AG04450 (cell line): ENCODE data around the gene TAF11L14. TPM values are rescaled to one million over a fixed set of nuclear protein-coding genes. Genes with fewer than 3 reads are reported as not detected.

Experiments used
- CTCF ChIA-PET: fragments of 300-600, 350-600 bp; formaldehyde crosslinking; extraction: SDS; loops from one replicate; lab custom pipeline; 2022; ENCODE audit warnings: antibody characterized with exemption, inconsistent platforms; lab: Charles Lee
- POLR2A ChIA-PET: fragments of 350-600 bp; formaldehyde crosslinking; extraction: SDS; loops from one replicate; lab custom pipeline; 2021; ENCODE audit warnings: antibody characterized with exemption, inconsistent platforms; lab: Yijun Ruan, JAX
- DNase-seq: peaks from one replicate; pipeline ENCODE4 v3.0.0-alpha.2; 2011; ENCODE audit warnings: low read depth, low spot score
- H3K27ac ChIP-seq: one replicate; pipeline ENCODE4 v1.5.1; 2012; ENCODE audit warnings: low read depth, low read length, control low read depth
- H3K27me3 ChIP-seq: one replicate; pipeline ENCODE4 v1.6.0; 2012; ENCODE audit warnings: low read length; ENCODE audit not compliant: control insufficient read depth, insufficient read depth
- H3K4me3 ChIP-seq: 2 replicates; pipeline ENCODE4 v1.5.1; 2011; ENCODE audit warnings: mild to moderate bottlenecking, low read depth, low read length, control low read depth
- H3K9me3 ChIP-seq: 2 replicates; pipeline ENCODE4 v1.5.1; 2012; ENCODE audit warnings: low read length; ENCODE audit not compliant: control insufficient read depth, insufficient read depth
- CTCF ChIP-seq: IDR thresholded peaks from 2 replicates; pipeline ENCODE4 v1.5.1; 2011; ENCODE audit warnings: low read depth, low read length, control low read depth, inconsistent platforms
- polyA plus RNA-seq: library from polyadenylated mRNA; depleted of rRNA; stranded (reverse); fragments of >200 nt; gene quantifications from 2 replicates; pipeline ENCODE4 v1.2.3, GENCODE V29; 2011; rRNA removed
- small RNA-seq: library from RNA; depleted of rRNA; stranded (forward); fragments of <200 nt; gene quantifications from one replicate; pipeline ENCODE3, GENCODE V24; 2012; ENCODE audit warnings: low read depth; ENCODE audit not compliant: insufficient read length

TAF11L14 gene
- polyA plus RNA-seq, 1 experiment, result not detected

GRCh38 chr5:17678751-17679324 lies 44.6 kb downstream of the TAF11L14 start:
- H3K27me3 ChIP-seq, result no peaks in the 10 kb centered on the region
- ChIA-PET CTCF (no interaction called here), POLR2A (no interaction called here)
- DNase-seq, result no peak
- H3K4me3 ChIP-seq, result no peak overlapping the region
- H3K27ac ChIP-seq, result no peak overlapping the region
- no peak for TF ChIP-seq CTCF
- H3K9me3 ChIP-seq, result no peaks in the 10 kb centered on the region; the same call in none of the 2 replicates

DNA sequence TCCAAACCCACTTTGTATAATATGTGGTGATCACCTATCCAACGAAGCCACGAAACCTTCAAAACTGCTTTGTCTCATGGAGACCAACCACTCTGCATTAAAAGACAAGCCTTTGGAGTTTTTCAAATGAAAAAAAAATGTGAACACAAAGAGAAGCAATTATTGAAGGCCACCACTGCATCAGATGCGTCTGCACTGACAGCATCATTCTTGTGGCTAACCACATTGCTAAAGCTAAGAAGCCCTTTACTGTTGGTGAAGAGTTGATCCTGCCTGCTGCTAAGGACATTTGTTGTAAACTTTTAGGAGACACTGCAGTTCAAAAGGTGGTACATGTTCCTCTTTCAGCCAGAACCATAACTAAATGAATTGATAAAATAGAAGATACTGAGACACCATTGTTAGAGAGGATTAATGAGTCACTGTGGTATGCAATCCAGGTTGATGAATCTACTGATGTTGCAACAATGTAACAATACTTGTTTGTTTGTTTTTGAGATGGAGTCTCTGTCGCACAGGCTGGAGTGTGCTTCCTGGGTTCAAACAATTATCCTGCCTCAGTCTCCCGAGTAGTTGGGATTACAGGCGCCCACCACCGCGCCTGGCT lies 45.4 kb downstream of the TAF11L14 start:
- DNase-seq, result no peak
- ChIA-PET CTCF (no interaction called here), POLR2A (interaction anchor here (0.6 kb wide), 1 partner anchor 602 kb away, joined by 3 read pairs; no protein-coding TSS in a partner anchor)

DNA sequence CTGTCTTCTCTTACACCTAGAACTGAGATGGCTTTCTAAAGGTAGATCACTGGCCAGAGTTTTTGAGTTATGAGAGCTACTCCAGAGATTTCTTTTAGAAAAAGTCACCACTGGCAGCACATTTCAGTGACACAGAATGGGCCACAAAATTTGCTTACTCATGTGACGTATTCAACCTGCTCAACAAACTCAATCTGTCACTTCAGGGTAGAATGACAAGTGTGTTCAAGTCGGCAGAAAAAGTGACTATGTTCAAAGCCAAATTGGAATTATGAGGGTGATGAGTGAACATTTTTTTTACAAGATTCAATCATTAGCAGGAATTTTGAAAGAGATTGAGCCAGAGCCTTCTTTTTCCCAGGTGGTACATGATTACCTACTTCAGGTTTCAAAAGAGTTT lies 46.5 kb downstream of the TAF11L14 start:
- no peaks in the 10 kb centered on the region; the same call in none of the 2 replicates for H3K9me3 ChIP-seq
- no peak for DNase-seq
- TF ChIP-seq CTCF, result no peak
- ChIA-PET POLR2A (no interaction called here), CTCF (no interaction called here)
- H3K27ac ChIP-seq, result no peak overlapping the region
- H3K4me3 ChIP-seq, result no peak overlapping the region
- H3K27me3 ChIP-seq, result no peaks in the 10 kb centered on the region

More for the DNA sequence above, 45.4 kb downstream of the TAF11L14 start:
- H3K27ac ChIP-seq, result no peak overlapping the region
- no peaks in the 10 kb centered on the region for H3K27me3 ChIP-seq
- no peak for TF ChIP-seq CTCF
- no peaks in the 10 kb centered on the region; the same call in none of the 2 replicates for H3K9me3 ChIP-seq
- H3K4me3 ChIP-seq, result no peak overlapping the region

Small RNA genes lying within 50 kb of the gene (small RNA-seq; reads per million reads assigned to genes)
- gene AC233724.1 (not detected), gene AC233724.12 (not detected), gene AC233724.2 (not detected), gene AC233724.3 (not detected), gene AC233724.4 (not detected), gene AC233724.6 (not detected), gene AC233724.7 (not detected)

Other genes starting within 250 kb of the TAF11L14 start
- not detected in 2 replicates for gene TAF11L2, start 136.2 kb upstream of the TAF11L14 start, polyA plus RNA-seq
- not detected in 2 replicates for gene TAF11L3, start 116.1 kb upstream of the TAF11L14 start, polyA plus RNA-seq
- not detected in 2 replicates for gene TAF11L4, start 112.7 kb upstream of the TAF11L14 start, polyA plus RNA-seq
- gene TAF11L5, start 109.2 kb upstream of the TAF11L14 start, polyA plus RNA-seq, result not detected in 2 replicates
- not detected in 2 replicates for gene TAF11L6, start 105.8 kb upstream of the TAF11L14 start, polyA plus RNA-seq
- not detected in 2 replicates for gene TAF11L7, start 48.7 kb upstream of the TAF11L14 start, polyA plus RNA-seq
- gene TAF11L8, start 43.5 kb upstream of the TAF11L14 start, polyA plus RNA-seq, result not detected in 2 replicates
- not detected in 2 replicates for gene TAF11L9, start 40.1 kb upstream of the TAF11L14 start, polyA plus RNA-seq
- gene TAF11L10, start 36.6 kb upstream of the TAF11L14 start, polyA plus RNA-seq, result not detected in 2 replicates
- not detected in 2 replicates for gene TAF11L11, start 30.3 kb upstream of the TAF11L14 start, polyA plus RNA-seq
- gene TAF11L12, start 24.1 kb upstream of the TAF11L14 start, polyA plus RNA-seq, result not detected in 2 replicates
- gene TAF11L13, start 2.4 kb upstream of the TAF11L14 start, polyA plus RNA-seq, result not detected in 2 replicates